Embryonic facial prominence (tissue), 1 donor: Measurements from ENCODE around the gene MOB3A.

Source experiments
- DNase-seq: peaks from one replicate; pipeline ENCODE4 v3.0.0-alpha.2; 2016; ENCODE audit errors: extremely low spot score

The MOB3A gene

GRCh38 chr19:2059422-2060201 lies 36.5 kb downstream of the MOB3A start:
- no peak for DNase-seq

- no peak for DNase-seq
These were observed 37.3 kb downstream of the MOB3A start for GRCh38 chr19:2058570-2059421.

- no peak for DNase-seq
These were observed 38.3 kb downstream of the MOB3A start for GRCh38 chr19:2057484-2058469.

DNA sequence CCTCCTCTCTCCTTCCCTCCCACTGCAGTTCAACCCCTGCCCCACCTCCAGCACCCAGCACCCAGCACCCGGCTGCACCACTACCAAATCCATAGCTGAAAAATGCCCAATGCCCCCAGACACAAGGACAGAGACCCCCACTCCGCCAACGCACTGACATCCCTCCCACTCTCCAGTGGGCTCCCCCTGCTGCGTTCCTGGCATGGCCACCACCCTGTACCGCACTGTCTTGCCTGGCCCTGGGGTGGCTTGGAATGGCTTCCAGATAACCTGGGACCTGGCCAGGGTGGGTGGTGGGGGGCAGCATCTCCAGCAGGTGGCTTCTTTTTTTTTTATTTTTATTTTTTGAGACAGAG lies 39.3 kb downstream of the MOB3A start:
- no peak for DNase-seq

DNA sequence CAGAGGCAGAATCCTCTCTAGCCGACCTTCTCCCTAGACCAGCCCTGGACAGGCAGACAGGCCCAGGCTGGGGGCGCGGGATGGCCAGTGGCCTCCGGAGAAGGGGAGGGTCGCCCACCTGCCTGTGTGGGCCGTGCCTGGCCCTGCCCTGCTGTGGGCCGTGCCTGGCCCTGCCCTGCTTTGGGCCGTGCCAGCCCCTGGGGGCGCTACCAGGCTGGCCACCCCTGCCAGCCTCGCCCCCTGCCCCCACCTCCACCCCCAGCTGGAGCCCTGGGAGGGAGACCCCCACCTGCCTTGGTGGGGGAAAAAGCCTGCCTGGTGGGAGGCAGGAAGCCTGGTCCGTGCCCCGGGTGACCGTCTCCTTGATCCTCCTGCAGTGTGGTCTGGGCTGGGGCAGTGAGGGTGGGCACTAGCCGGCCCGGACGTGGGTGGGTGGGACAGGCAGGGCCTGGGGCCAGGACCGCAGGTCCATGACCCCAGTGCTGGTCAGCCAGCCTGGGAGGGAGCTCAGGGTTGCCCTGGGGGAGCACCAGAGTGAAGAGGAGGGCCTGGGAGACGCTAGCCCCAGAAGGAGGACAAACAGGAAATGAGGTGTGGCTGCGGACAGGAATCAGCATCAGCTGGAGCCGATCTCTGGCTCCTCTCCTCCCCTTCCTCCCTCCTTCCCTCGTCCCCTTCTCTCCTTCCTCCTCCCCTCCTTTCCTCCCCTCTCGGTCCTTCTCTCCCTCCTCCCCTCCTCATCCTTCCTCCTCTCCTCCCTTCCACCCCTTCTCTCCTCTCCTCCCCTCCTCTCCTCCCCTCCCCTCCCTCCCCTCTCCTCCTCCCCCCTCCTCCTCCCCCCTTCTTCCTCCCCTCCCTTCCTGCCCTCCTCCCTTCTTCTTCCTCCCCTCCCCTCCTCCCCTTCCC lies 39.9 kb downstream of the MOB3A start:
- peak; percentile 20 for DNase-seq

DNA sequence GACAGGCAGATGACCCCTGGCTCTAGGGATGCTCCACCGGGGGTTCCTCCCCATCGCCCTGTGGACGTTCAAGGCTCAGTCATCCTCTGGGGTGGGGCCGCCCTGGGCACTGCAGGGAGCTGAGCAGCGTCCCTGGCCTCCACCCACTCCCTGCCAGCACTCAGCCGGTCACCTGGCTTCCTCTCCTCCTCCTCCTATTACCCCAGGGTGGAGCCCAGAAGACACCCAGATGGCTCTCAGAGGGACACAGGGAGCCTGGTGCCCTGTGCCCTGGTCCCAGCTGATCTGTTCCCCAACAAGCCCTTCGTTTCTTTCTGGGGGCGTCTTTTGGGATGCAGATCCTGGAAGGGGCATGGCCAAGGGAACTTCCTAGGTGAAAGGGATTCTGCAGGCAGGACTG lies 41.4 kb downstream of the MOB3A start:
- DNase-seq = no peak

DNA sequence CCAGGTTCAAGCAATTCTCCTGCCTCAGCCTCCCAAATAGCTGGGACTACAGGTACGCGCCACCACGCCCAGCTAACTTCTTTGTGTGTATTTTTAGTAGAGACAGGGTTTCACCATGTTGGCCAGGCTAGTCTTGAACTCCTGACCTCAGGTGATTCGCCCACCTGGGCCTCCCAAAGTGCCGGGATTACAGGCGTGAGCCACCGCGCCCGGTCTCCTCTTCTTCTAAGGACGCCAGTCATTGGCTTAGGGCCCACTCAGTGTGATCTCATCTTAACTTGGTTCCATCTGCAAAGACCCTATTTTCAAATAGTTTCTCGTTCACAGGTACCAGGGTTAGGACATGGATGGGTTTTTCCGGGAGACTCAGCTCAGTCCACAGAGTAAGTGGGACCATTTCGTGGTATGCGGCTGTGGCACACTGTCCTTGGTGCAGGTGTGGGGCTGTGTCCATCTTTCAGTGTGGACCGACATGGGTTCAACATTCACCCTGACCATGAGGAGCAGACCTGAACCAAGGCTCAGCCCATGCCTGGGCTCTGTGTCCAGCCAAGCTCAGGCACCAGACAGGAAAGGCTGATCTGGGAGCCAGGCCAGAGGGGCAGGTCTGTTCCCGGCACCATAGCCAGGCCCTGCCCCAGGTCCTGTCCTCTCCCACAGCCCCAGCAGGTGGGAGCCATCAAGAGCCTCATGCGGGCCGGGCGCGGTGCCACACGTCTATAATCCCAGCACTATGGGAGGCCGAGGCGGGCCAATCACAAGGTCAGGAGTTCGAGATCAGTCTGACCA lies 42.3 kb downstream of the MOB3A start:
- DNase-seq = no peak

DNA sequence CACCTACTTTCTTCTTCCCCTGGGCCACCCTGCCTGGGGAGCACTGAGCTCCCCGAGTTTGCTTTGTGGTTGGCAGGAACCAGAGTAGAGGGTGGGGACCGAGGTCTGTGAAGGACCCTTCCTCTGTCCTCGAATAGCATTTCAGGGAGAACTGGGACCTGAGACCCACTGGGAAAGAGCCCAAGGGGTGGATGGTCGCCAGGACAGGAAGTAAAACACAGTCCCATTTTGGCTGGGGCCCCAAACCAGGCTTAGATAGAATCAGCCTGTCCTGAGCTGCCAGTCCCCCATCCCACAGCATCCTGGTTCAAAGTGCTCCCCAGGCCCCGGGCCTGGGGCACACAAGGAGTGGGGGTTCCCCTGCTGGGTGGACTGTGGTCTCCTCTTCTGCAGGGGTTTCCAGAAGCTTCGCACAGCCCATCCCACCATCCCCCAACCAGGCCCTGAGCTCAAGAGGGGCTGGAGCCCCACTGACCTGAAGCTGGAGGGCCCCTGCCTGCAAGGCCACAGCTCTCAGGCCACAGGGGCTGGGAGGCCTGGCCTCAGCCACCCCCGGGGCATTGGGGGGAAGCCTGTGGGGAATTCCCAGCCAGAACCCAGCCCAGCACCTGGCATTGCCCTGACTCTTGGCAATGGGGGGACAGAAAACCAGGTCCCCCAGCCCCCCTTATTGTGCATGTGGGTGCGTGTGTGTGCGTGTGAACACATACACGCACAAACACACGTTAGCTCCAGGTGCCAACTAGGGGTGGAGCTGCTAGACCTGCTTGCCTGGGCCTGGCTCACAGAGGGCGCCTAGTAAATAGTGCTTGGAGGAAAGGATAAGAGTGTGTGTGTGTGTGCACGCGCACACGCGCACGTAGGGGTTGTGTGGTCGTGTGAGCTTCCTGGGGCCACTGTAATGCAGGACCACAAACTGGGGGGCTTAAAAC lies 44.1 kb downstream of the MOB3A start:
- DNase-seq = no peak

GRCh38 chr19:2050991-2051772 lies 44.9 kb downstream of the MOB3A start, which contains the start of gene MKNK2:
TSS of gene MKNK2 (minus strand) at chr19:2051244. CDS start at chr19:2050851, 393 bp downstream.
- DNase-seq = peak; percentile 90

GRCh38 chr19:2050349-2050990 lies 45.7 kb downstream of the MOB3A start:
- DNase-seq = no peak

- DNase-seq = no peak
These were observed 46.3 kb downstream of the MOB3A start for GRCh38 chr19:2049741-2050348.

GRCh38 chr19:2048959-2049740 lies 47.0 kb downstream of the MOB3A start:
- no peak for DNase-seq

DNA sequence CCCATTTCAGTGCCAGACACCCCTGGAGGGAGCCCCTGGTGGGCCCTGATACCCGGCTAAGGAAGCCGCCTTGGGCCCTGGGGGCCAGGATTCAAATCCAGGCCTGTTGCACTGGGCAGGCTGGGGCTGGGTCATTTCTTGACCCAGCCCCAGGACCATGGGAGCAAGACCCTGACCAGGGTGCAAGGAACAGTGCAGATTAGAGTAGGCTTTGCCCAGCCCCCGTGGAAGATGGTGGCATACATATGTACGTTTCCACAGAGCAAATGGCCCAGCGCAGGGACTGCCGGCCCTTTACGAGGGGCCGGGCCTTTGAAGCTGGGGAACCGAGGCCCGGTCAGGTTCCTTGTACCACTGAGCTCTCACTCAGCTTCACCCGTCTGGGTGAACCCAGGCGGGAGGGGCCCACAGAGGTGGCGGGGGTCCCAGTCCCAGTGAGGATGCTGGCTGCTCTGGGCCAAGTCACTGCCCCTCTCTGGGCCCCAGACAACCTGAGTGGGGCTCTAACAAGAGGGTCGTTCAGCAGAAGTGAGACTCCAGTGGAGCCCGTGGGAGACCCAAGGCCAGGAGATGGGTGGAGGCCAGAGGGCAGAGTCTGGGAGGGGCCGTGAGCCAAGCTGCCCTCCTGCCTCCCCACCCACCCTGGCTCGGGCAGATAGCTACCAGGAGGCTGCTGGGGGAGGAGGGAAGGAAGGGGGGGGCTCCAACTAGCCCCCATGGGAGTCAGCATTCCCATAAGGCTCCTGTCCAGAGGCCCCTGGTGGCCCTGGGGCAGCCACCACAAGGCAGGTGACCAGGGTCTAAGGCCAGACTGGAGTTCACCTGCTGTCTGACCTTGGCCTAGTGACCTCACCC lies 47.8 kb downstream of the MOB3A start:
- no peak for DNase-seq

DNA sequence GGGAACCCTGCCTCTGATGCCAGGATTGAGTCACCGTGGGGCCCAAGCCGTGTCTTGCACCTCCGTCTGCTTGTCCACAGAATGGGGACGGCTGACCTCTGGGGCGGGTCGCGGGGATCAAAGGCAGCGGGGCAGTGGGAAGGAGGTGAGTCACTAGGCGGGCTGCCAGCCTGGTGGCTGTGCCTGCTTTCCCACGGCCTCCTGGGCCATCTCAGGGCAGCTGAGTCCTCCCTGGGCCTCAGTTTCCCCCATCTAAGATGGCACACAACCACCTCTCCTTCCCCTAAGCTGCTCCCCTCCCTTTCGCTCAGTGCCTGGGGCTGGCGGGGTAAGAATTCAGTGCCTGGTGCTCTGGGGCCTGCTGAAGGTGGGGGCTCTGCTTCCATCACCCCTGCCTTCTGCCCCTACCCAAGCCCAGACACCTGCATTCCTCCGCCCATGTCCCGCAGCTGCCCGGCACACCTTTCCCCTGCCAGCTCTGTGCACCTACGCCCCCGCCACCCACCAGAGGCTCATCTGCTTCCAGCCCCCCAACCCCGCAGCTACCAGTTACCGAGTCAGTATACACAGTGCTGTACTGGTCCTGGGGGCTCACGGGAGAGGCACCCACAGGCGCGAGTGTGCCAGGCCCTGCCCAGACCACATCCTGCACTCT lies 48.5 kb downstream of the MOB3A start:
- no peak for DNase-seq

DNA sequence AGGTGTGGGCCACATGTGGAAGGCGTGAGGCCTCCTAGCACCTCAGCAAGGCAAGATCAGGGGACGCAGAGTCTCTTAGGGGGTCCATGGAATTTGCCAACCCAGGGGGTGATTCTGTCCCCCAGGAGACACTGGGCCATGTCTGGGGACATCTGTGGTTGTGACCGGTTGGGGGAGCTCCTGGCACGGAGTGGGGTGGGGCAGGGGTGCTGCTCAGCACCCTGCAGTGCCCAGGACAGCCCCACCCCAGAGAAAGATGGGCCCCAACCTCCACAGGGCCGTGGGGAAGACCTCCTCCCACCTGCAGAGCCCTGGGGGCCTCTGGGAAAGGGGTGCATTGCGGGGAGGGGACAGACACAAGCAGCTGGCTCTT lies 49.1 kb downstream of the MOB3A start:
- no peak for DNase-seq
